Endothelial cell of umbilical vein (primary cell): ENCODE results near the gene ERP29.

Experiments used
- EZH2 ChIP-seq: IDR thresholded peaks from 2 replicates; pipeline ENCODE4 v1.6.1; 2012; ENCODE audit warnings: borderline replicate concordance, low read depth, mild to moderate bottlenecking, moderate library complexity, low read length, inconsistent platforms; ENCODE audit not compliant: severe bottlenecking
- GATA2 ChIP-seq: IDR thresholded peaks from 2 replicates; pipeline ENCODE4 v1.7.0; 2011; ENCODE audit warnings: low read depth, mild to moderate bottlenecking, moderate library complexity, mixed read lengths, low read length; ENCODE audit not compliant: insufficient read length, insufficient read depth
- JUN ChIP-seq: IDR thresholded peaks from 2 replicates; pipeline ENCODE4 v1.6.1; 2011; ENCODE audit warnings: borderline replicate concordance, low read depth; ENCODE audit not compliant: insufficient read length, insufficient read depth
- POLR2A ChIP-seq: IDR thresholded peaks from 2 replicates; pipeline ENCODE4 v1.6.1; 2012; ENCODE audit warnings: low read depth, mild to moderate bottlenecking, control low read depth, low read length
- POLR2AphosphoS5 ChIP-seq: IDR thresholded peaks from 2 replicates; pipeline ENCODE4 v1.6.1; 2012; ENCODE audit warnings: low read depth, mild to moderate bottlenecking, control low read depth, low read length, moderate library complexity; ENCODE audit not compliant: insufficient read depth
- TF ChIP-seq, protein P1 (sequence below), 2 donors: IDR thresholded peaks; 1 replicate in 1 of 2; 2 replicates in 1 of 2; pipeline ENCODE4 v1.5.1; 2011; ENCODE audit warnings: low read length in 2 of 2, mild to moderate bottlenecking in 2 of 2, moderate library complexity in 2 of 2, control low read depth in 1 of 2, inconsistent platforms in 1 of 2, low read depth in 1 of 2; ENCODE audit not compliant: insufficient read depth in 1 of 2; ENCODE audit errors: extremely low read depth in 1 of 2
- TF ChIP-seq, protein P2 (sequence below): IDR thresholded peaks from 2 replicates; pipeline ENCODE4 v1.6.1; 2011; ENCODE audit not compliant: insufficient read depth, insufficient read length

DNA sequence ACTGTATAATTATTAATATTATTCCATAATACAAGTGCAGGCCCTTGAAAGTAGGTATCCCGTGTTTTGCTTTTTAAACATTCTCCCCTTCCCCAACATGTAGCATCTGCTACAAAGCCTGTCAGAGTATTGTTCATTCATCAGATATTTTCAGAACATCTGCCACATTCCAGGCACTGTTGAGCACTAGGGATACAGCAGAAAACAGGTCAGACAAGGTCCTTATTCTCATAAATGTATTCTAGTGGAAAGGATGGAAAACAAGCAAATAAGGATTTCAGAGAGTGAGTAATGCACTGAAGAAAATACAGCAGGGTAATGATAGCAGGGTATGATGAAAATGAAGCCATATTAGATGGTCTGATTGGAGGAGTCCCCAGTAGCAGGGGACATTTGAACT, 3.8 kb downstream of the ERP29 start:
- no peak for TF ChIP-seq EZH2
- no peak for TF ChIP-seq GATA2
- no peak for TF ChIP-seq POLR2A
- TF ChIP-seq, protein P1, sequence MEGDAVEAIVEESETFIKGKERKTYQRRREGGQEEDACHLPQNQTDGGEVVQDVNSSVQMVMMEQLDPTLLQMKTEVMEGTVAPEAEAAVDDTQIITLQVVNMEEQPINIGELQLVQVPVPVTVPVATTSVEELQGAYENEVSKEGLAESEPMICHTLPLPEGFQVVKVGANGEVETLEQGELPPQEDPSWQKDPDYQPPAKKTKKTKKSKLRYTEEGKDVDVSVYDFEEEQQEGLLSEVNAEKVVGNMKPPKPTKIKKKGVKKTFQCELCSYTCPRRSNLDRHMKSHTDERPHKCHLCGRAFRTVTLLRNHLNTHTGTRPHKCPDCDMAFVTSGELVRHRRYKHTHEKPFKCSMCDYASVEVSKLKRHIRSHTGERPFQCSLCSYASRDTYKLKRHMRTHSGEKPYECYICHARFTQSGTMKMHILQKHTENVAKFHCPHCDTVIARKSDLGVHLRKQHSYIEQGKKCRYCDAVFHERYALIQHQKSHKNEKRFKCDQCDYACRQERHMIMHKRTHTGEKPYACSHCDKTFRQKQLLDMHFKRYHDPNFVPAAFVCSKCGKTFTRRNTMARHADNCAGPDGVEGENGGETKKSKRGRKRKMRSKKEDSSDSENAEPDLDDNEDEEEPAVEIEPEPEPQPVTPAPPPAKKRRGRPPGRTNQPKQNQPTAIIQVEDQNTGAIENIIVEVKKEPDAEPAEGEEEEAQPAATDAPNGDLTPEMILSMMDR (IDR thresholded peaks at IDR 0.05; ENCODE audit: extremely low read depth in 1 of 2, insufficient read depth in 1 of 2, low read depth in 1 of 2, low read length in 2 of 2), result no peak
- no peak for TF ChIP-seq POLR2AphosphoS5
- TF ChIP-seq JUN, result no peak
- TF ChIP-seq, protein P2, sequence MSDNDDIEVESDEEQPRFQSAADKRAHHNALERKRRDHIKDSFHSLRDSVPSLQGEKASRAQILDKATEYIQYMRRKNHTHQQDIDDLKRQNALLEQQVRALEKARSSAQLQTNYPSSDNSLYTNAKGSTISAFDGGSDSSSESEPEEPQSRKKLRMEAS, result no peak
